GM10266 (cell line): ENCODE data around the gene AFMID.

Experiments
- DNase-seq: peaks from one replicate; pipeline ENCODE4 v3.0.0; 2012; ENCODE audit errors: extremely low spot score
- TF ChIP-seq, protein P1 (sequence below): IDR thresholded peaks from 2 replicates; pipeline ENCODE4 v1.5.1; 2012; ENCODE audit warnings: mild to moderate bottlenecking, low read depth; ENCODE audit not compliant: control insufficient read depth, insufficient read depth; ENCODE audit errors: missing control alignments

The AFMID gene

DNA sequence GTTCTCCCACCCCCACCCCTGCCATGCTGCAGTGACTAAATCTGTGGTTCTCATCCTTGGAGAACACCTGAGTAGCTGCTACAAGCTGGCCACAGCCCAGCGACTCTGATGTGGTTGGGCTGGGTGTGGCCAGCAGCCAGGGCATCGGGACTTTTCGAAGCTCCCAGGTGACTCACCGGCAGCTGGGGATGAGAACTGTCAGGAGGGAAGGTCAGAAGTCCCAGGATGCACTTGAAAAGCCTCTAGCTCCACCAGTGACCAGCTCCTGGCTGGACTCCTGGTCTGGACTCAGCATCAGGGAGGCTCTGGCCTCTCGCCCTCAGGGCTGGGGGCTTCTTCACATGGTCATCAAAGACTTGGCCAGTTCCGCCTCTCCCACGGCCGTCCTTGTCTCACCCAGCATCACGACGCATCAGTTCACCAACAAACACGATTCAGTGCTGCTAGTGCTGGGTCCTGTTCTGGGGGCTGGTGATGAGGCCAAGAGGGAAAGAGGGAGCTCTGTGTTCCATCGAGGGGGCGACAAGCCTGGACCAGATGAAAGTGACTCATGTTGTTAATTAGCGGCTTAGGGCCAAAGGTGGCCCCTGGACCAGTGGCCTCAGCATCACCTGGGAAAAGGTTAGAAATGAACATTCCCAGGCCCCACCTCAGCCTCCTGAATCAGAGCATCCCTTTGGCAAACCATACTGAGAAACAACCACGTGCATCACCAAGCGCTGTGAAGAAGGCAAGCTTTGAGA, 44.9 kb upstream of the AFMID start:
- TF ChIP-seq, protein P1, sequence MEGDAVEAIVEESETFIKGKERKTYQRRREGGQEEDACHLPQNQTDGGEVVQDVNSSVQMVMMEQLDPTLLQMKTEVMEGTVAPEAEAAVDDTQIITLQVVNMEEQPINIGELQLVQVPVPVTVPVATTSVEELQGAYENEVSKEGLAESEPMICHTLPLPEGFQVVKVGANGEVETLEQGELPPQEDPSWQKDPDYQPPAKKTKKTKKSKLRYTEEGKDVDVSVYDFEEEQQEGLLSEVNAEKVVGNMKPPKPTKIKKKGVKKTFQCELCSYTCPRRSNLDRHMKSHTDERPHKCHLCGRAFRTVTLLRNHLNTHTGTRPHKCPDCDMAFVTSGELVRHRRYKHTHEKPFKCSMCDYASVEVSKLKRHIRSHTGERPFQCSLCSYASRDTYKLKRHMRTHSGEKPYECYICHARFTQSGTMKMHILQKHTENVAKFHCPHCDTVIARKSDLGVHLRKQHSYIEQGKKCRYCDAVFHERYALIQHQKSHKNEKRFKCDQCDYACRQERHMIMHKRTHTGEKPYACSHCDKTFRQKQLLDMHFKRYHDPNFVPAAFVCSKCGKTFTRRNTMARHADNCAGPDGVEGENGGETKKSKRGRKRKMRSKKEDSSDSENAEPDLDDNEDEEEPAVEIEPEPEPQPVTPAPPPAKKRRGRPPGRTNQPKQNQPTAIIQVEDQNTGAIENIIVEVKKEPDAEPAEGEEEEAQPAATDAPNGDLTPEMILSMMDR: no peak
- DNase-seq: no peak

DNA sequence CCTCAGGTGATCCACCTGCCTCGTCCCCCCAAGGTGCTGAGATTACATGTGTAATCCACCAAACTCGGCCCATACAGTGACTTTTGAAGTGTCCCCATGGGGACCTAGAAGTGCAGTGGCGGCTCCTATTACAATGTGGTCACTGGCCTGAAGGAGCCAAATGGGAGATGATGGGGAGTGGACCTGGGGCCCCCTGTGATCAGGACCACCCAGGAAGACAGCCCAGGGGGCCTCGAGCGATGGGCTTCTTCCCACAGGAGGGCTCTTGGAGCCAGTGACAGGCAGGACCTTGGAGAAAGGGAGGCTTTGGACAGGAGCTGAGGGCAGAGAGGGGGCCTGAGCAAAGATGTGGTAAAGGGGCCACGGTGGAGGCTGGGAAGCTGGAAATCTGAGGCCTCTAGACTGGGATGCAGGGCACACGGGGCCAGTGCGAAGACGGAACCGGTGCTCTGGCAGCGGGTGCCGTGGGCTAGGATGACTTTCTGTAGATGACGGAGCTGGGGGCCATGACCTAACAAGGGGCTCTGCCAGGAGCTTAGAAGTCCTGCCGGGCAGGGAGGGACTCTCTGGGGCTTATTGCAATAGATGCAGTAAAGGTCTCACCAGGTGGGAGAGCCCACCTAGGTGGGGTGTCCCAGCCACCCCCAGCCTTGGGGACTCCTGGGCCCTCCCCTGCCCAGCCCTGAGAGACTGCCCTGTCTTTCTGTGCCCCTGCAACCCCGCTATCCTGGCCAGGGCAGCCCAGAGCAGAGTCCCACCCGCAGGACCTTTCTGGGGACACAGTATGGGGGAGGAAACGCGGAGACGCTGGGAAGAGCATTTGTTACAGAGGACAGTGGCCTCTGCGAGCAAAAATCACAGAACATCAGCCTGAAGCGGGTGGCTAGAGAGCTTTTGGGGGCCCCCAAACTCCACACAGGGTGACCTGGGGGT, 43.7 kb upstream of the AFMID start:
- no peak for DNase-seq
- TF ChIP-seq, protein P1: no peak

DNA sequence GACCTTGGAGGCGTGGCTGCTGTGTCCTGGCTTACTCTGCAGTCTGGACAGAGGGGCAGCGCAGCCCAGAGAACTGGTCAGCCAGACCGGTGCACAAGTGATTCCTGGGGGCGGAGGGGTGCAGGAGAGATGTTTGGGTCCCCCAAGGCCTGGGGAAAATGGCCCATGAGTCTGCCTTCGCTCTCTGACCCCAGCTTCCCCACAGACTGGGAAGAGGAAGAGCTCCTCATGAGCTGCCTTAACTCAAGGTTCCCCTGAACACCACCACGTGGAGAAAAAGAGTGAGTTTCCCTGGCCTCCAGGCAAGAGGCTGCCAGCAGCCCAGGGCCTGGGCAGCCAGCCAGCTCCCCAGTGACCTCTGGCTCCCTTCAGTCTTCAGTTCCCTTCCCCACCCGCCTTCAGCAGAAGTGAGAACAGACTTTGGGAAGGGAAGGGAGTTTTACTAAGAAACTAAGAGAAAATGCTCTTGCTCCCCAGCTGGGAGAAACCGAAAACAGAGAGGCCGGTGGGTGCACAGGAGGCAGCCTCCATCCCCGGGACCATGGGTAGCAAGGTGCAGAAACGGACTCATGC, 42.9 kb upstream of the AFMID start:
- TF ChIP-seq, protein P1: peak; percentile 14
- DNase-seq: no peak

DNA sequence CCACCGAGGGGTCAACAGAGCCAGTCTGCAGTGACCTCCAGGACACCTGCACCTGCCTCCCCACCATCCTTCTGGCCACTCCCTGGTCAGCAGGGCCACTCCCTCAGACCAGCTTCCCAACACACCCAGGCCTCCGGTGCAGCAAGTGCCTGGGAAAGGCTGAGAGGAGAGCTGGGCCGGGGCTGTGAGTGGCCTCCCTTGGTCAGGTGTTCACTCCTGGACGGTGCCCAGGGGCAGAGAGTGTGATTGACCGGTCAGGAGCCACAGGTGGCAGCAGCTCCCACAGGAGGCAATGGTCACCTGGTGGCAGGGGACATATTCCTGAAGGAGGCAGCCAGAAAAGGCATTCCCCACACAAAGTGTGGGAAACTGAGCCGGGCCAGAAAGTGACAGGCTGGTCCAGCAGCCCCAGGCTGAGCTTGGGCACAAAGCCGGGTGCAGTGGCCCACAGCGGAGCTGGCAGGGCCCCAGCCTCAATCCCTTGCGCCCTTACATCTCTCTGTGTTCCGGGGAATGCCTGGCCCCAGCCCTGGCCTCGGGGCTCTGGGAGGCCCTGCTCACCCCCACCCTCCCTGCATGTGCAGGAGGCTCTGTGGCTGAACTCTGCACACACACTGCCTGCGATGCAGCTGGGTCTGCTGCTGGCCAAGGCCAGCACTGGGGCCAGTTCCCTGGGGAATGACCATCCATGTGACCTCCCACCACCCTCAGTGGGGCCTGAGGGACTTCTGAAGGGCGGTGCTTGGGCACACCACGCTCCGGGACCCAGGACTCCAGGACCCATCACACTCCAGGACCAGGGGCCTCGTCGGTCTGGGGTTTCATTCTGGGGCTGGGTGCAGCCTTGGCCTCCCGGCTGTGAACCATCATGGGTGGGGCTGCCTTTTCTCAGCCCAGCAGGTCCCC, 42.2 kb upstream of the AFMID start:
- TF ChIP-seq, protein P1: no peak
- DNase-seq: no peak

DNA sequence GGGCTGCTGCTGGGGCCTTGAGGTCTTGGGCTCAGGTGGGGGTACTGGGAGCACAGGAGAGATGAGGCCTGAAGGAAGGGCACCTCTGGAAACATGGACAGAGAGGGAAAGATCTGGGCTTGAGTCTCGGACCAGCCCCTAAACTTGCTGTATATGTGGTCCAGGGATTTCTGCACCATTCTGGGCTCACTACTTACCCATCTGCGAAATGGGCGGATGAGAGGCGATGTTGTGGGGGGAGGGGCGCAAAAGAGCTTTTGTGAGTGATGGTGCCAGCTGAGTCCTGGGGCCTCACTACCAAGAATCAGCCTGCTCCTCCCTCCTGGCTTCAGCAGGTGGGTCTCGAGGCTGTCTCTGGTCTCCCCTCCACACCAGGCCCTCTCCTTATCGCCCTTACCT, 40.7 kb upstream of the AFMID start:
- TF ChIP-seq, protein P1: no peak

DNA sequence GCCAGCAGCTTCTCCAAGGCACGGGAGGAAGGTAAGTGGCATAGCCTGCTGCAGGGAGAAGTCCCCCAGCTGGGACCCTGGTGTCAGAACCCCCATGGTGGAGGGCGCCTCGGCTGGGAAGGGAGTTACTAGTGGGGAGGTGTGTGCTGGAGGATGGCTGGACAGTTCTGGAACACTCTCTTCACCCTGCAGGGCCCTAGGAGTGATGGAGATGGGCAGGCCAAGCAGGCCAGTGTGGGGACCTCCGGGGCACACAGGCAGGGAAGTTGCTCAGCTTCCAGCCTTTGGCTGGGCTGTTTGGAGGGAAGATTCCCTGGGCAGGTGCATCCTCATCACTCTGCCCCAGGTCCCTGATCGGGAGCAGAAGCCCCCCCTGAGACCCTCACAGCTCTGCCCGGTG, 40.3 kb upstream of the AFMID start:
- TF ChIP-seq, protein P1: no peak
- DNase-seq: no peak

More for the DNA sequence above, 40.7 kb upstream of the AFMID start:
- no peak for DNase-seq
